OCI-LY1 (cell line): ENCODE measurements around the gene KRTAP12-2.

Experiments
- H2AFZ ChIP-seq: fragments of 200-600 bp; sonication (generic), shearing (Covaris generic); 2 replicates; pipeline ENCODE4 v1.6.0; 2014; ENCODE audit warnings: antibody characterized with exemption, mild to moderate bottlenecking, low read length
- H3F3A ChIP-seq: fragments of 200-600 bp; sonication (generic), shearing (Covaris generic); 2 replicates; pipeline ENCODE4 v1.6.0; 2014; ENCODE audit warnings: mild to moderate bottlenecking, antibody characterized with exemption, low read length, moderate library complexity; ENCODE audit not compliant: insufficient read depth
- H3K27ac ChIP-seq: fragments of 200-600 bp; sonication (generic); 2 replicates; pipeline ENCODE4 v1.5.1; 2014; ENCODE audit warnings: low read length, mixed run types, mild to moderate bottlenecking, low read depth; ENCODE audit not compliant: poor library complexity, severe bottlenecking
- H3K27me3 ChIP-seq: fragments of 200-600 bp; sonication (generic); 2 replicates; pipeline ENCODE4 v1.6.0; 2014; ENCODE audit warnings: antibody characterized with exemption, mild to moderate bottlenecking, low read length, moderate library complexity; ENCODE audit not compliant: insufficient read depth
- H3K36me3 ChIP-seq: fragments of 200-600 bp; sonication (generic); 2 replicates; pipeline ENCODE4 v1.6.1; 2014; ENCODE audit warnings: mild to moderate bottlenecking, antibody characterized with exemption, low read length, moderate library complexity, mixed read lengths; ENCODE audit not compliant: insufficient read depth
- H3K4me1 ChIP-seq: fragments of 200-600 bp; sonication (generic); 2 replicates; pipeline ENCODE4 v1.5.1; 2014; ENCODE audit warnings: mild to moderate bottlenecking, low read length, moderate library complexity; ENCODE audit not compliant: insufficient read depth, severe bottlenecking
- H3K4me2 ChIP-seq: fragments of 200-600 bp; sonication (generic), shearing (Covaris generic); 2 replicates; pipeline ENCODE4 v1.6.1; 2014; ENCODE audit warnings: low read length
- H3K4me3 ChIP-seq: fragments of 200-600 bp; sonication (generic); 2 replicates; pipeline ENCODE4 v1.5.1; 2014; ENCODE audit warnings: low read length, low read depth, mild to moderate bottlenecking, mixed read lengths; ENCODE audit not compliant: poor library complexity, severe bottlenecking
- H3K79me2 ChIP-seq: fragments of 200-600 bp; shearing (Covaris generic); 2 replicates; pipeline ENCODE4 v1.6.1; 2016; ENCODE audit warnings: mixed run types, low read length, mixed read lengths; ENCODE audit not compliant: insufficient read depth
- H3K9ac ChIP-seq: fragments of 200-600 bp; sonication (generic), shearing (Covaris generic); 2 replicates; pipeline ENCODE4 v1.6.1; 2014; ENCODE audit warnings: mild to moderate bottlenecking, low read length, mixed read lengths
- H3K9me2 ChIP-seq: fragments of 200-600 bp; sonication (generic), shearing (Covaris generic); 2 replicates; pipeline ENCODE4 v1.6.1; 2014; ENCODE audit warnings: low read depth, mild to moderate bottlenecking, low read length, mixed read lengths
- H3K9me3 ChIP-seq: fragments of 200-600 bp; shearing (Covaris generic); 2 replicates; pipeline ENCODE4 v1.6.1; 2014; ENCODE audit warnings: low read length, mixed read lengths
- H4K20me1 ChIP-seq: fragments of 200-600 bp; sonication (generic), shearing (Covaris generic); 2 replicates; pipeline ENCODE4 v1.6.0; 2016; ENCODE audit warnings: mild to moderate bottlenecking, low read length; ENCODE audit not compliant: insufficient read depth
- CTCF ChIP-seq: fragments of 200-600 bp; sonication (generic), shearing (Covaris generic); IDR thresholded peaks from 2 replicates; pipeline ENCODE4 v1.5.1; 2017; ENCODE audit warnings: mild to moderate bottlenecking, antibody characterized with exemption, low read length, moderate library complexity, mixed read lengths
- EZH2 ChIP-seq: fragments of 200-600 bp; sonication (generic), shearing (Covaris generic); IDR thresholded peaks from 2 replicates; pipeline ENCODE4 v1.8.0; 2017; ENCODE audit warnings: borderline replicate concordance, mixed run types, mild to moderate bottlenecking, antibody characterized with exemption, low read length, moderate library complexity, mixed read lengths

KRTAP12-2 gene

GRCh38 chr21:44654576-44655175, 12.1 kb downstream of the KRTAP12-2 start, which contains the start of gene KRTAP12-4:
Gene KRTAP12-4, minus strand, starts transcription at chr21:44654659. Its CDS starts 45 bp downstream, at chr21:44654614.
- TF ChIP-seq CTCF (no peak), EZH2 (no peak)
- Histone ChIP-seq H3F3A (no peaks in the 10 kb centered on the region), H3K9ac (no peak within 1 kb of the TSS), H3K79me2 (no peaks in the 10 kb centered on the region), H2AFZ (no peak within 1 kb of the TSS), H3K4me2 (no peak within 1 kb of the TSS), H4K20me1 (no peaks in the 10 kb centered on the region), H3K4me1 (no peaks in the 10 kb centered on the region), H3K27me3 (peaks cover 12% of the 10 kb centered on the region; the same call in 1 of the 2 replicates), H3K4me3 (no peak within 1 kb of the TSS), H3K27ac (no peak within 1 kb of the TSS), H3K9me2 (no peaks in the 10 kb centered on the region), H3K9me3 (0 out of 2 replicates have a peak, but pooled peaks cover 2% of the 10 kb centered on the region), H3K36me3 (no peaks in the 10 kb centered on the region; the same call in 1 of the 2 replicates)

GRCh38 chr21:44653656-44654575, 12.8 kb downstream of the KRTAP12-2 start:
- no peak overlapping the region for H3K4me2 ChIP-seq
- no peaks in the 10 kb centered on the region; the same call in 1 of the 2 replicates for H3K36me3 ChIP-seq
- no peaks in the 10 kb centered on the region for H3K4me1 ChIP-seq
- H3F3A ChIP-seq: no peaks in the 10 kb centered on the region
- H3K9me2 ChIP-seq: no peaks in the 10 kb centered on the region
- no peaks in the 10 kb centered on the region for H4K20me1 ChIP-seq
- no peak overlapping the region for H3K27ac ChIP-seq
- H3K79me2 ChIP-seq: no peaks in the 10 kb centered on the region
- no peak overlapping the region for H2AFZ ChIP-seq
- no peak overlapping the region for H3K9ac ChIP-seq
- no peak overlapping the region for H3K4me3 ChIP-seq
- H3K27me3 ChIP-seq: peaks cover 12% of the 10 kb centered on the region; the same call in 1 of the 2 replicates
- TF ChIP-seq CTCF (no peak), EZH2 (no peak)
- 0 out of 2 replicates have a peak, but pooled peaks cover 2% of the 10 kb centered on the region for H3K9me3 ChIP-seq

- H3F3A ChIP-seq: no peaks in the 10 kb centered on the region
- H3K9me3 ChIP-seq: 0 out of 2 replicates have a peak, but pooled peaks cover 2% of the 10 kb centered on the region
- H3K36me3 ChIP-seq: no peaks in the 10 kb centered on the region; the same call in 1 of the 2 replicates
- H3K27ac ChIP-seq: no peak overlapping the region
- peaks cover 12% of the 10 kb centered on the region; the same call in 1 of the 2 replicates for H3K27me3 ChIP-seq
- no peak overlapping the region for H3K4me2 ChIP-seq
- no peaks in the 10 kb centered on the region for H3K9me2 ChIP-seq
- no peaks in the 10 kb centered on the region for H3K4me1 ChIP-seq
- TF ChIP-seq EZH2: no peak
- TF ChIP-seq CTCF: no peak
- no peak overlapping the region for H3K9ac ChIP-seq
- H3K79me2 ChIP-seq: no peaks in the 10 kb centered on the region
- H3K4me3 ChIP-seq: no peak overlapping the region
- no peak overlapping the region for H2AFZ ChIP-seq
- H4K20me1 ChIP-seq: no peaks in the 10 kb centered on the region
Observed at GRCh38 chr21:44653123-44653522, 13.6 kb downstream of the KRTAP12-2 start.
